NB4 (cell line): Measurements from ENCODE around the gene TLE6.

Experiments used
- POLR2A ChIP-seq: IDR thresholded peaks from 2 replicates; pipeline ENCODE4 v1.6.1; 2011; ENCODE audit warnings: mild to moderate bottlenecking; ENCODE audit not compliant: insufficient read length; ENCODE audit errors: extremely low read depth
- TF ChIP-seq, protein P1 (sequence below): IDR thresholded peaks from one replicate; pipeline ENCODE4 v1.5.1; 2012; ENCODE audit warnings: low read depth, low read length
- TF ChIP-seq, protein P2 (sequence below): IDR thresholded peaks from 2 replicates; pipeline ENCODE4 v1.6.1; 2011; ENCODE audit warnings: low read depth, low read length

DNA sequence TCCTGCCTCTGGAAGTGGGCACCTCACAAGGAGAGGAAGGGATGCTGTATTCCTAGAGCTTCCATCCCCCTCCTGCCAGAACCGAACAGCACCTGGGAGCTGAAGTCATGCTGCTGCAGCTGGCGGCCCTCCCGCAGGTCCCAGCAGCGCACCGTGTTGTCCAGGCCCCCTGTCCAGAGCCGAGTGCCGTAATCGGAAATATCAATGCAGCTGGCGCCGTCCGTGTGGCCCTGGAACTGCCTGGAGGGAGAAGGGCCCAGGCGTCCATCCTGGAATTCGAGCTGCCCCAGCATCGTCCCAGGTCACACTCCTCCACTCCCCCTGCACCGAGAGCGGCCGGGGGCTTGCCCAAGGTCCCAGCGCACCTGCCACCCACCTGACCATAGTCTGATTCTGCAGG lies 28.0 kb downstream of the TLE6 start:
- TF ChIP-seq POLR2A: no peak
- TF ChIP-seq, protein P1, sequence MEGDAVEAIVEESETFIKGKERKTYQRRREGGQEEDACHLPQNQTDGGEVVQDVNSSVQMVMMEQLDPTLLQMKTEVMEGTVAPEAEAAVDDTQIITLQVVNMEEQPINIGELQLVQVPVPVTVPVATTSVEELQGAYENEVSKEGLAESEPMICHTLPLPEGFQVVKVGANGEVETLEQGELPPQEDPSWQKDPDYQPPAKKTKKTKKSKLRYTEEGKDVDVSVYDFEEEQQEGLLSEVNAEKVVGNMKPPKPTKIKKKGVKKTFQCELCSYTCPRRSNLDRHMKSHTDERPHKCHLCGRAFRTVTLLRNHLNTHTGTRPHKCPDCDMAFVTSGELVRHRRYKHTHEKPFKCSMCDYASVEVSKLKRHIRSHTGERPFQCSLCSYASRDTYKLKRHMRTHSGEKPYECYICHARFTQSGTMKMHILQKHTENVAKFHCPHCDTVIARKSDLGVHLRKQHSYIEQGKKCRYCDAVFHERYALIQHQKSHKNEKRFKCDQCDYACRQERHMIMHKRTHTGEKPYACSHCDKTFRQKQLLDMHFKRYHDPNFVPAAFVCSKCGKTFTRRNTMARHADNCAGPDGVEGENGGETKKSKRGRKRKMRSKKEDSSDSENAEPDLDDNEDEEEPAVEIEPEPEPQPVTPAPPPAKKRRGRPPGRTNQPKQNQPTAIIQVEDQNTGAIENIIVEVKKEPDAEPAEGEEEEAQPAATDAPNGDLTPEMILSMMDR: no peak
- TF ChIP-seq, protein P2, sequence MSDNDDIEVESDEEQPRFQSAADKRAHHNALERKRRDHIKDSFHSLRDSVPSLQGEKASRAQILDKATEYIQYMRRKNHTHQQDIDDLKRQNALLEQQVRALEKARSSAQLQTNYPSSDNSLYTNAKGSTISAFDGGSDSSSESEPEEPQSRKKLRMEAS: no peak
